Adrenal gland (tissue), 12 donors: ENCODE data around the gene WDR5B. TPM values are rescaled to one million over a fixed set of nuclear protein-coding genes. Genes with fewer than 3 reads are reported as not detected.
A peak's percentile ranks its signal among the peaks of the same experiment; 100 is the strongest.

Experiments used
- DNase-seq, 7 donors: peaks; one replicate each; pipeline ENCODE4 v3.0.0-alpha.2; 2019 to 2020
- H3K27ac ChIP-seq, 5 donors: fragments of 200-600 bp; sonication (generic) in 4 of 5; 1 replicate in 3 of 5; 2 replicates in 2 of 5; pipeline versions ENCODE4 v1.5.1 to v1.8.0; 2016 to 2020; ENCODE audit warnings: mild to moderate bottlenecking in 1 of 5
- H3K27me3 ChIP-seq: fragments of 200-600 bp; 2 replicates; pipeline ENCODE4 v1.8.0; 2021
- H3K36me3 ChIP-seq, 2 donors: fragments of 200-600 bp; replicated peaks in 1 of 2; 1 replicate in 1 of 2; 2 replicates in 1 of 2; pipeline versions ENCODE4 v1.5.1 to v1.8.0; 2018 to 2022
- H3K4me1 ChIP-seq, 2 donors: fragments of 200-600 bp; replicated peaks in 1 of 2; 1 replicate in 1 of 2; 2 replicates in 1 of 2; pipeline versions ENCODE4 v1.5.1 to v1.8.0; 2018 to 2021
- H3K4me3 ChIP-seq, 4 donors: fragments of 200-600 bp; sonication (generic) in 3 of 4; one replicate each; pipeline ENCODE4 v1.5.1; 2016 to 2018
- H3K9me3 ChIP-seq, 3 donors: fragments of 200-600 bp; sonication (generic) in 1 of 3; replicated peaks in 1 of 3; 1 replicate in 2 of 3; 2 replicates in 1 of 3; pipeline versions ENCODE4 v1.5.1 to v1.8.0; 2016 to 2021
- CTCF ChIP-seq, 6 experiments: fragments of 450-650 bp in 4 of 6; fragments of 200-600 bp in 2 of 6; sonication (generic) in 1 of 6; IDR thresholded peaks; 1 replicate in 5 of 6; 2 replicates in 1 of 6; pipeline versions ENCODE4 v1.5.1 to v1.8.0; 2016 to 2021; ENCODE audit warnings: antibody characterized with exemption in 6 of 6, mild to moderate bottlenecking in 2 of 6, moderate library complexity in 1 of 6
- POLR2A ChIP-seq, 2 donors: fragments of 450-650 bp; IDR thresholded peaks; one replicate each; pipeline ENCODE4 v1.6.1; 2017; ENCODE audit warnings: antibody characterized with exemption in 2 of 2, mild to moderate bottlenecking in 2 of 2, moderate library complexity in 1 of 2
- WGBS, 4 donors: extraction: QIAGEN DNeasy Blood & Tissue Kit in 2 of 4; methylation state at CpG; one replicate each; pipeline versions ENCODE4 v1.1.5 to v1.1.7; 2013 to 2017; 5-methylcytosine and 5-hydroxymethylcytosine counted together
- intact Hi-C, 2 donors: fragments of 100-400 bp; cut with DNase I; formaldehyde crosslinking; loops; one replicate each; pipeline versions ENCODE4 v1.14.1 to v1.15.0; 2022 to 2023
- polyA plus RNA-seq, 3 donors: library from polyadenylated mRNA; stranded (reverse); fragments of 200-250 nt in 2 of 3; fragments of 350-450 nt in 1 of 3; fragmentation: Illumina TruSeq in 1 of 3; extraction: RNeasy Lipid Tissue Mini Kit (QIAGEN cat#74804) in 1 of 3; gene quantifications; one replicate each; pipeline ENCODE4 v1.2.3, GENCODE V29; 2013 to 2014
- total RNA-seq, 9 donors: library from RNA; depleted of rRNA in 4 of 9; stranded (reverse); fragments of >200 nt in 4 of 9; fragments of 120-200 nt in 1 of 9; fragmentation: NEBNext Ultra II Directional in 1 of 9; extraction: Animal tissue kit (Norgen Biotek cat#: 25700) in 1 of 9; gene quantifications; one replicate each; pipeline versions ENCODE4 v1.1.0 to v1.2.4, GENCODE V29; 2013 to 2023
- donor health status: healthy with polysubstance abuse.
- donor health status: Bipolar disorder and iron deficiency.
- donor health status: DM: yes; HTN: yes; CAD: no.
- donor health status: DM: no; HTN: no; CAD: no.
- donor health status: DM: no; HTN: no; CAD: no.
- donor health status: DM: yes; HTN: yes; CAD: no.

WDR5B gene
- total and polyA plus RNA-seq, 12 donors = 3.0 to 10.3 (median 6.7) TPM

GRCh38 chr3:122416966-122417365 lies 1.1 kb upstream of the WDR5B start:
- peak in 1 of 2 donors; percentile 5 for TF ChIP-seq POLR2A (IDR thresholded peaks at IDR 0.05)
- TF ChIP-seq CTCF (IDR thresholded peaks at IDR 0.05) = no peak
- Histone ChIP-seq H3K4me3 (peak overlapping the region in 3 of 4 donors; percentile 79 to 93 (median 83)), H3K27ac (peak overlapping the region in 4 of 5 donors; percentile 66 to 90 (median 80)), H3K9me3 (no peaks in the 10 kb centered on the region), H3K36me3 (peaks cover 0 to 9% of the 10 kb centered on the region in 2 donors), H3K27me3 (no peaks in the 10 kb centered on the region), H3K4me1 (peaks cover 14 to 33% of the 10 kb centered on the region in 2 donors)
- WGBS, 4 donors = 41 to 48% (median 43%) methylated on average over 14 of the region's 14 CpGs
- peak in 4 of 7 donors; percentile 16 to 33 (median 26) for DNase-seq
- intact Hi-C loops = no loop called here

GRCh38 chr3:122415104-122415744 lies 638 bp downstream of the WDR5B start:
- Histone ChIP-seq H3K4me3 (peak overlapping the region; percentile 36 to 93 (median 81)), H3K9me3 (no peaks in the 10 kb centered on the region), H3K27ac (peak overlapping the region; percentile 66 to 98 (median 80)), H3K4me1 (peaks cover 14 to 33% of the 10 kb centered on the region in 2 donors), H3K27me3 (no peaks in the 10 kb centered on the region), H3K36me3 (peaks cover 0 to 15% of the 10 kb centered on the region in 2 donors)
- peak in 6 of 7 donors; percentile 39 to 68 (median 50) for DNase-seq
- no peak for TF ChIP-seq POLR2A (IDR thresholded peaks at IDR 0.05)
- no peak for TF ChIP-seq CTCF (IDR thresholded peaks at IDR 0.05)
- 18 to 26% (median 21%) methylated on average over 9 to 10 of the region's 10 CpGs for WGBS, 4 donors
- intact Hi-C loops = no loop called here

- Histone ChIP-seq H3K9me3 (no peaks in the 10 kb centered on the region), H3K27ac (no peak overlapping the region), H3K27me3 (no peaks in the 10 kb centered on the region), H3K4me3 (no peak overlapping the region), H3K4me1 (peaks cover 14 to 36% of the 10 kb centered on the region in 2 donors), H3K36me3 (peaks cover 0 to 23% of the 10 kb centered on the region in 2 donors)
- intact Hi-C loops = no loop called here
- DNase-seq = no peak
- TF ChIP-seq POLR2A (IDR thresholded peaks at IDR 0.05) (no peak), CTCF (IDR thresholded peaks at IDR 0.05) (no peak)
- WGBS, 4 donors = 88 to 92% (median 91%) methylated on average over 3 of the region's 3 CpGs
These were observed 1.5 kb downstream of the WDR5B start for GRCh38 chr3:122414391-122414790.

- no peak overlapping the region for H3K4me3 ChIP-seq
- DNase-seq = no peak
- TF ChIP-seq CTCF (IDR thresholded peaks at IDR 0.05) (no peak), POLR2A (IDR thresholded peaks at IDR 0.05) (no peak)
- no peaks in the 10 kb centered on the region for H3K27me3 ChIP-seq
- H3K36me3 ChIP-seq = peaks cover 0 to 59% of the 10 kb centered on the region in 2 donors
- peaks cover 6 to 24% of the 10 kb centered on the region in 2 donors for H3K4me1 ChIP-seq
- 87 to 92% (median 91%) methylated on average over 6 of the region's 6 CpGs for WGBS, 4 donors
- intact Hi-C loops = no loop called here
- H3K9me3 ChIP-seq = no peaks in the 10 kb centered on the region
- no peak overlapping the region for H3K27ac ChIP-seq
These were observed 5.2 kb downstream of the WDR5B start for GRCh38 chr3:122410639-122411038.
